WERI-Rb-1 (cell line): ENCODE results near the gene CUL9.

ENCODE experiments used
- DNase-seq: peaks from one replicate; pipeline ENCODE4 v3.0.0-alpha.2; 2020
- H3K27ac ChIP-seq: fragments of 250-450 bp; sonication (Bioruptor Pico); 2 replicates; pipeline ENCODE4 v1.5.1; 2020; ENCODE audit warnings: mild to moderate bottlenecking, moderate library complexity
- H3K27me3 ChIP-seq: fragments of 250-450 bp; sonication (Bioruptor Pico); 2 replicates; pipeline ENCODE4 v1.5.1; 2021; ENCODE audit warnings: mild to moderate bottlenecking, low read depth, moderate library complexity; ENCODE audit not compliant: insufficient read depth, severe bottlenecking
- H3K36me3 ChIP-seq: fragments of 250-450 bp; sonication (Bioruptor Pico); 2 replicates; pipeline ENCODE4 v1.5.1; 2020; ENCODE audit warnings: mild to moderate bottlenecking, moderate library complexity
- H3K4me3 ChIP-seq: 2 replicates; pipeline ENCODE4 v1.5.1; 2011; ENCODE audit warnings: low read depth, mild to moderate bottlenecking, control low read depth, low read length
- H3K9me3 ChIP-seq: fragments of 250-450 bp; sonication (Bioruptor Pico); 2 replicates; pipeline ENCODE4 v1.5.1; 2021; ENCODE audit warnings: mild to moderate bottlenecking, moderate library complexity; ENCODE audit not compliant: severe bottlenecking
- TF ChIP-seq, protein P1 (sequence below): IDR thresholded peaks from 2 replicates; pipeline ENCODE4 v1.5.1; 2011; ENCODE audit warnings: low read depth, mild to moderate bottlenecking, control low read depth, inconsistent platforms, low read length

CUL9 gene

DNA sequence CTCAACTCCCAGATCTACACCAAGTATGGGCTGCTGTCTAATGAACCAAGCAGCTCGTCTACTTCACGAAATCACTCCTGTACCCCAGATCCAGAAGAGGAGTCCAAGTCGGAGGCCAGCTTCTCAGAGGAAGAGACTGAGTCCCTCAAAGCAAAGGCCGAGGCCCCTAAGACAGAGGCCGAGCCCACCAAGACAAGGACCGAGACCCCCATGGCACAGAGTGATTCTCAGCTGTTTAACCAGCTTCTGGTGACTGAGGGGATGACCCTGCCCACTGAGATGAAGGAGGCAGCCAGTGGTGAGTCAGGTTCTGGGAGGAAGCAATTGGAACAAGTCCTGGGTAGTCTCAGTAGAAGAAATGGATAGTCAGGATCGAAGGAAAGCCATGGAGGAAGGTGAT is 5.8 kb downstream of the CUL9 start:
- Histone ChIP-seq H3K9me3 (peaks cover 5% of the 10 kb centered on the region), H3K27me3 (no peaks in the 10 kb centered on the region), H3K4me3 (no peak overlapping the region), H3K27ac (no peak overlapping the region), H3K36me3 (peaks cover 67% of the 10 kb centered on the region)
- TF ChIP-seq, protein P1, sequence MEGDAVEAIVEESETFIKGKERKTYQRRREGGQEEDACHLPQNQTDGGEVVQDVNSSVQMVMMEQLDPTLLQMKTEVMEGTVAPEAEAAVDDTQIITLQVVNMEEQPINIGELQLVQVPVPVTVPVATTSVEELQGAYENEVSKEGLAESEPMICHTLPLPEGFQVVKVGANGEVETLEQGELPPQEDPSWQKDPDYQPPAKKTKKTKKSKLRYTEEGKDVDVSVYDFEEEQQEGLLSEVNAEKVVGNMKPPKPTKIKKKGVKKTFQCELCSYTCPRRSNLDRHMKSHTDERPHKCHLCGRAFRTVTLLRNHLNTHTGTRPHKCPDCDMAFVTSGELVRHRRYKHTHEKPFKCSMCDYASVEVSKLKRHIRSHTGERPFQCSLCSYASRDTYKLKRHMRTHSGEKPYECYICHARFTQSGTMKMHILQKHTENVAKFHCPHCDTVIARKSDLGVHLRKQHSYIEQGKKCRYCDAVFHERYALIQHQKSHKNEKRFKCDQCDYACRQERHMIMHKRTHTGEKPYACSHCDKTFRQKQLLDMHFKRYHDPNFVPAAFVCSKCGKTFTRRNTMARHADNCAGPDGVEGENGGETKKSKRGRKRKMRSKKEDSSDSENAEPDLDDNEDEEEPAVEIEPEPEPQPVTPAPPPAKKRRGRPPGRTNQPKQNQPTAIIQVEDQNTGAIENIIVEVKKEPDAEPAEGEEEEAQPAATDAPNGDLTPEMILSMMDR: no peak
- DNase-seq: no peak

DNA sequence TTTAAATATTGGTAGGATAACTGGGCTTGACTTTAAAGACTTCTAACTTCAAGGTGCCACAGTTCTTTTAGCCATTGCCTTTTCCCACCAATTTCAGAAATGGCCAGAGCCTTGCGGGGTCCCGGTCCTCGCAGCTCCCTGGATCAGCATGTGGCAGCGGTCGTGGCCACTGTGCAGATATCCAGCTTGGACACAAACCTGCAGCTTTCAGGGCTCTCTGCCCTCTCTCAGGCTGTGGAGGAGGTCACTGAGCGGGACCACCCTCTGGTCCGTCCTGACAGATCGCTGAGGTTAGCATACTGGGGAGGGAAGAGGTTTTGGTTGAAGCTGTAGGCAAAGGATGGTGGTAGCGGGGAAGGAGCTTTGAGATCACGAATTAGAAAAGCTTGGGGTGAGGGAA is 6.4 kb downstream of the CUL9 start:
- Histone ChIP-seq H3K9me3 (peaks cover 5% of the 10 kb centered on the region), H3K27me3 (no peaks in the 10 kb centered on the region), H3K27ac (no peak overlapping the region), H3K4me3 (no peak overlapping the region), H3K36me3 (peaks cover 73% of the 10 kb centered on the region)
- DNase-seq: no peak
- TF ChIP-seq, protein P1: no peak

DNA sequence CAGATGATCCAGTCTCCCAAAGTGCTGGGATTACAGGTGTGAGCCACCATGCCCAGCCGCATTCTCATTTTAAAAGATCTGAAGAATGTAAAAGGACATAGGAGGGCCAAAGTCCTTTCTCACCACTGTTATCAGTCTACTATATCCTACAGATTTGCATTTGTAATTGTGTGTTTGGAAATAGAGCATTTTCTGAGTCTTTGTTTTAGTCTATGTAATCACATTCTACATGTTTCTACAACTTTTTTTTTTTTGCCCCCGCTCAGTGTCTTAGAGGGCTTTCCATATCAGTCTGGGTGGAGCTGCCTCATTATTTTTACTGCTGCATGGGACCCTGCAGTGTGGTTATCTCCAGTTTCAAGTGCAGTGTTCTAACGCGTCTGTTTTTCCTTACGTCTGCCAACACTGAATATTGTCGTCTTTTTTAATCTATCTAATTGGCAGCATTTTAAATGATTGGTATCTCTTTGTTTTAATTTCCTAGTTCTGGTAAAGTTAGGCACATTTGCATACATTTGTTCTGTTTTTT is 7.8 kb downstream of the CUL9 start:
- TF ChIP-seq, protein P1: no peak
- H3K36me3 ChIP-seq: peaks cover 76% of the 10 kb centered on the region
- H3K27ac ChIP-seq: no peak overlapping the region
- peaks cover 5% of the 10 kb centered on the region for H3K9me3 ChIP-seq
- DNase-seq: no peak
- no peaks in the 10 kb centered on the region for H3K27me3 ChIP-seq
- H3K4me3 ChIP-seq: no peak overlapping the region

DNA sequence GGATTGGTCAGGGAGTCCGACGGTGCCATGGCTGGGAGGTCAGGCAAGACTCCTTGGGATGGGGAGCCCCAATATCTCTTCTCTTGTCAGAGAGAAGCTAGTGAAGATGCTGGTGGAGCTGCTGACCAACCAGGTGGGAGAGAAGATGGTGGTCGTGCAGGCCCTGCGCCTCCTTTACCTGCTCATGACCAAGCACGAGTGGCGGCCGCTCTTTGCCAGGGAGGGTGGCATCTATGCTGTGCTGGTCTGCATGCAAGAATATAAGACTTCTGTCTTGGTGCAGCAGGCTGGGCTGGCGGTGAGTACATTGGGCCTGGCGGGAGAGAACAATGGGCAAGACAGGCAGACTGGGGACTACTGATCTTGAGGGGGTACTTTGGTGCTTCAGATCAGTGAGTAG is 10.9 kb downstream of the CUL9 start:
- no peaks in the 10 kb centered on the region for H3K27me3 ChIP-seq
- TF ChIP-seq, protein P1: no peak

DNA sequence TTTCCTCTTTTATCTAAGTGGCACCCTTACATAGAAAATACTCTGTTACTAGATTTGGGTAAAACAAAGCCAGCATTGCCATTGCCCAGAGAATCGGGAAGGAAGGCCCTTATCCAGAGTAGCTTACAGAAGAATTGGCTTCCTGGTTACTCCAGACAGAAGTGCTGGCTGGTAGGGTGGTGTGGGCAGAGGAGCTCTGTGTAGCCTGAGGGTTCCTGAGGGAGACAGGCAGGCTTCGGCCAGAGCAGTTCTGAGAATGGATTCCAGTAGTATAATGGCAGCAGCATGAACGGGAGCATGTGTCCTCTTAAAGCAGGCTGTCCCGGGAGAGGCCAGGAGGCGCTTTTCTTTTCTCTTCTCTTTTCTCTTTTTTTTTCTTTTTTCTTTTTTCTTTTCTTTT is 11.9 kb downstream of the CUL9 start:
- Histone ChIP-seq H3K4me3 (no peak overlapping the region), H3K27me3 (no peaks in the 10 kb centered on the region), H3K27ac (no peak overlapping the region), H3K36me3 (peaks cover 65% of the 10 kb centered on the region), H3K9me3 (no peaks in the 10 kb centered on the region)
- no peak for DNase-seq
- TF ChIP-seq, protein P1: no peak

More for the DNA sequence above, 10.9 kb downstream of the CUL9 start:
- no peak overlapping the region for H3K27ac ChIP-seq
- H3K4me3 ChIP-seq: no peak overlapping the region
- DNase-seq: no peak
- peaks cover 74% of the 10 kb centered on the region for H3K36me3 ChIP-seq
- no peaks in the 10 kb centered on the region for H3K9me3 ChIP-seq

DNA sequence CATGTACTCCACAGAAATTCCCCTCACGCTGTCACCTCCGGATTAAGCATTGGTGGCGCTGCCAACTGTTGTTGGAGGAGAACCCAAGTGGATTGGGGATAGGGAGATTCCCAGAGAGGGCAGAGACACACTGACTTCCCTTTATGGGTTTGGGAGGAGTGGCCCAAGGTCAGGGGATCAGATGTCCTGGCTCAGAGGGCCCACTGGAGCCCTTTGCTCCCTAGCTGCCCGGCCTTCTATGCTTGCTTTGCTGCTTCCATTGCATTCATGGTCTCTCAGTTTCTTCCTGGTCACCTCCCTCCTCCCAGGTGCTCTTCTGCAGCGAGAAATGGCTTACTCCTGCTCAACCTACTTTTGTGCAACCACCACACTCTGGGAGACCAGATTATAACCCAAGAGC is 14.3 kb downstream of the CUL9 start:
- no peak overlapping the region for H3K4me3 ChIP-seq
- no peak for DNase-seq
- no peak overlapping the region for H3K27ac ChIP-seq
- no peaks in the 10 kb centered on the region for H3K9me3 ChIP-seq
- peaks cover 67% of the 10 kb centered on the region for H3K36me3 ChIP-seq
- TF ChIP-seq, protein P1: no peak
- H3K27me3 ChIP-seq: no peaks in the 10 kb centered on the region
